Stimulated activated CD4-positive, alpha-beta T cell treated with anti-CD3 and anti-CD28 coated beads, Interleukin-15, amount 100 ng/mL, for 24 hours (primary cell): ENCODE measurements around the gene ANXA2R.
"Not testable (repeated sequence)": the region's sequence is repeated elsewhere in the genome, so short reads cannot be mapped to it uniquely, and the experiment has no call there.

ENCODE experiments used
- DNase-seq: peaks from one replicate; pipeline ENCODE4 v3.0.0-alpha.2; 2020

Gene ANXA2R

GRCh38 chr5:43033841-43034590 is 6.1 kb downstream of the ANXA2R start:
- no peak for DNase-seq

- DNase-seq, result no peak
These were observed 12.9 kb downstream of the ANXA2R start for GRCh38 chr5:43027054-43027785.

GRCh38 chr5:43025184-43025950 is 14.8 kb downstream of the ANXA2R start:
- not testable (repeated sequence) for DNase-seq

- DNase-seq, result no peak
These were observed 15.9 kb downstream of the ANXA2R start for GRCh38 chr5:43024217-43024616.

- DNase-seq, result no peak
These were observed 19.0 kb downstream of the ANXA2R start for GRCh38 chr5:43021151-43021550.

GRCh38 chr5:43020399-43020746 is 19.7 kb downstream of the ANXA2R start:
- peak; percentile 59 for DNase-seq

- DNase-seq, result peak; percentile 86
These were observed 20.3 kb downstream of the ANXA2R start for GRCh38 chr5:43019614-43020398.

- DNase-seq, result no peak
These were observed 20.9 kb downstream of the ANXA2R start for GRCh38 chr5:43019291-43019613.

- peak; percentile 58 for DNase-seq
These were observed 22.7 kb downstream of the ANXA2R start for GRCh38 chr5:43017428-43017815.

- DNase-seq, result no peak
These were observed 23.8 kb downstream of the ANXA2R start for GRCh38 chr5:43016217-43016779.

- no peak for DNase-seq
These were observed 25.6 kb downstream of the ANXA2R start for GRCh38 chr5:43014522-43014921.

- no peak for DNase-seq
These were observed 29.2 kb downstream of the ANXA2R start for GRCh38 chr5:43010935-43011315.

- peak; percentile 93 for DNase-seq
These were observed 31.6 kb downstream of the ANXA2R start for GRCh38 chr5:43008363-43009153.

GRCh38 chr5:43007911-43008362 is 32.2 kb downstream of the ANXA2R start:
- peak; percentile 86 for DNase-seq

- DNase-seq, result peak; percentile 82
These were observed 32.7 kb downstream of the ANXA2R start for GRCh38 chr5:43007246-43007910.

- DNase-seq, result no peak
These were observed 33.5 kb downstream of the ANXA2R start for GRCh38 chr5:43006424-43007202.

- DNase-seq, result no peak
These were observed 35.1 kb downstream of the ANXA2R start for GRCh38 chr5:43005031-43005430.

- DNase-seq, result no peak
These were observed 38.4 kb downstream of the ANXA2R start for GRCh38 chr5:43001748-43002147.

GRCh38 chr5:43000914-43001313 is 39.2 kb downstream of the ANXA2R start:
- no peak for DNase-seq

- DNase-seq, result no peak
These were observed 39.8 kb downstream of the ANXA2R start for GRCh38 chr5:43000111-43000840.
